ENCODE data around the gene ATP8B1. TPM values are rescaled to one million over a fixed set of nuclear protein-coding genes. Genes with fewer than 3 reads are reported as not detected.

ATP8B1 gene
- total RNA-seq, 8 experiments from 2014 or later, result under 0.01 to 16.7 (median 0.81) TPM

DNA sequence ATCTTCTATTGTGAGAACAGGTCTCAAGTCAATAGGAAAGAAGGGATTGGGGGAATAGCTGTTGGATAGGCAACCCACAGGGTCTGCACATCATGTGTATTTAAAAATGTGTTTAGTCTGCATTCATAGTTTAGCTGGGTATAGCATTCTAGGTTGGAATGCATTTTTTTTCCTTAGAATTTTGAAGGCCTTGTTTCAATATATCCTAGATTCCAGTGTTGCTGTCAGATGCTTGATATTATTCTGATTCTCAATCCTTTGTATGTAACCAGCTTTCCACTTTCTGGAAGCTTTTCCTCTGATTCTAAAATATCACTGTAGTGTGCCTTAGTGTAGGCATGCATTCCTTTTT, 9.0 kb upstream of the ATP8B1 start:
- in situ Hi-C loops (cut with MboI; ENCODE audit: low pct_unique_long_range_greater_than_20kb in 2 of 9, low sequenced_read_pairs in 9 of 9, unreplicated experiment in 9 of 9), result no loop called here
- H3K27ac ChIP-seq, result no peak overlapping the region
- H3K4me1 ChIP-seq (replicated peaks in 1 of 2), result no peaks in the 10 kb centered on the region
- H3K4me3 ChIP-seq, result no peak overlapping the region
- no peak for ATAC-seq (replicated peaks in 6 of 8)

DNA sequence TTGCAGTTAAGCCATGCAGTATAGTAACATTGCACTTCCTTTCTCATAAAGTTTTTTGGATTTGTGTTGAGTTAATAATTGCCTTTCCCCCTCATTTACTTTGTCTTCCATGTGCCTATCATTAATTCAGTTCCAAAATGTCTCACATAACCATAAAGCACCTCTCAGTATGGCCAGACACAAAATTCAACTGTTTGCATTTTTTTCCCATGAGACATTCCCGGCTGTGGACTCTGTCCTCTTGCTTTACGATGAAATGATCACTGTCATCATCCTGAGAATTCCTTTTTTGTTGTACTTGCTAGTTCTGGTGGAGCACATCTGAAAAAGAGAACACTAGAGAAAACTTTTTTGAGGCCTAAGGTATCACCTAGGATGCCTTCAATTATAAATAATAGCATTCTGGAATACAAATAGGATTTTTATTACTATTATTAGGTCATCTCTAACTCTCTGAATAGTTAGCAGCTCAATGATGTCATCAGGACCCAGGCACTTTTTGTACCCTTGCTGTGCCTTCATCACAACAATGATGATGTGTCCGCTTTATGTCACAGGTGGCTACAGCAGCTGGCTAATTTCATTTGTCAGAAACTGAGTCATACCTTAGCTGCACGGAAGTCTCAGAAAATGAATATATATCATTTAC, 8.5 kb upstream of the ATP8B1 start:
- Histone ChIP-seq H3K27ac (no peak overlapping the region), H3K4me1 (replicated peaks in 1 of 2) (no peaks in the 10 kb centered on the region), H3K4me3 (no peak overlapping the region)
- 59 to 100% (median 92%) methylated on average over 1 to 3 of the region's 4 CpGs; no CpG with 5 or more reads in 1 of the 10 experiments for WGBS, 10 experiments
- in situ Hi-C loops (cut with MboI; ENCODE audit: low pct_unique_long_range_greater_than_20kb in 2 of 9, low sequenced_read_pairs in 9 of 9, unreplicated experiment in 9 of 9), result no loop called here
- ATAC-seq (replicated peaks in 6 of 8), result no peak

DNA sequence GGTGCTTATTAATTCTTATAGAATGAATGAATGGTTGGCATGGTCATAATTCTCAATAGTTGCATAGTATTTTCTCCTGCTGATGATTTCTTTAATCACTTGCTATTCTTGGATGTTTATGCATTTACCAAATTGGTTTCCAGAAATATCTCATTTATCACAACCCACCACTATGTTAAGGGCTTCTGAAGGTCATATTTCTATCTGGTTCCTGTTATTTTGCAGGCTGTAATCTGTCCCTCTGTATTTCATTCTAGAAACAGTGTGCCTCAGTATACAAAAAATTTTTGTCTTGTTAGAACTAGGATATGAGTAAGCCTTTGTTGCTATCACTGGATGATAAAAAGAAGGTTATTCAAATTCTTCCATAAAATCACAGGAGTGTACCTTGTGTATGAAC, 6.1 kb upstream of the ATP8B1 start:
- in situ Hi-C loops (cut with MboI; ENCODE audit: low pct_unique_long_range_greater_than_20kb in 2 of 9, low sequenced_read_pairs in 9 of 9, unreplicated experiment in 9 of 9), result no loop called here
- no peak for ATAC-seq (replicated peaks in 6 of 8)
- H3K4me3 ChIP-seq, result no peak overlapping the region
- H3K27ac ChIP-seq, result no peak overlapping the region
- H3K4me1 ChIP-seq (replicated peaks in 1 of 2), result no peaks in the 10 kb centered on the region

DNA sequence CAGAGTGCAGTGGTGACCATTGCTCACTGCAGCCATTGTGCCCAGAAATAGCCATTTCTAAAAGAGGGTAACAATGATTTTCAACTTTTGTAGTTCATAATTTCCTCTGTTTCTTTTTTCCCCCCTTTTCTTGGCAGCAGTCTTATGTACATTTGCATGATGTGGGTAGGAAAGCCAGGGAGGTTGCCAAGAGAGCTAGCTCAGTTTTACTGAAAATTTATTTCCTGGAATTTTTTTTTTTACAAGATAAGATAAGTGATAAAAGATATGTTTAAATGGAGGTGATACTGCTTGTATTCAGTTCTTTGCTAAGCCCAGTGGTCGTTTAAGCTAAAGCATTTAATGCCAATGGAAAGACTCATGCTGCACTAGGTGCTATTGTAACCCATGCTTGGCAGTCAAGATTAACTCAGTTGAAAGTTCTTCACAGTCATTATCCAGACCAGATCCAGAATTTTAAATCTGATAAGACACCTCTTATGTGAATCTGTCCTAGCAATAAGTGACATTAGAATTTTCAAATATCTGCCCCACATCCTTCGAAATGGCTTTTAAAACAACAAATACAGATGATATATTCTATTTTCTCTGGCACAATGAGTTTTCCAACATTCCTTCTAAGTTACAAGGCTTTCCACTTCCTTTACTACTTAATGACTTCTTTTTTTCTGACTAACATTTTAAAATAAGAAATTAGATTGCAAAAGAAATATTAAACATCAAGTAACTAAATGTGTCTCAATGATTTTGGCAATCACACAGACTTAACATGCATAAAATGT, 4.4 kb upstream of the ATP8B1 start:
- 0 to 83% (median 52%) methylated on average over 1 to 2 of the region's 2 CpGs for WGBS, 10 experiments
- no peak overlapping the region for H3K27ac ChIP-seq
- peaks cover 1 to 5% of the 10 kb centered on the region in 2 donors for H3K4me1 ChIP-seq (replicated peaks in 1 of 2)
- in situ Hi-C loops (cut with MboI; ENCODE audit: low pct_unique_long_range_greater_than_20kb in 2 of 9, low sequenced_read_pairs in 9 of 9, unreplicated experiment in 9 of 9), result no loop called here
- ATAC-seq (replicated peaks in 6 of 8), result no peak
- no peak overlapping the region for H3K4me3 ChIP-seq

DNA sequence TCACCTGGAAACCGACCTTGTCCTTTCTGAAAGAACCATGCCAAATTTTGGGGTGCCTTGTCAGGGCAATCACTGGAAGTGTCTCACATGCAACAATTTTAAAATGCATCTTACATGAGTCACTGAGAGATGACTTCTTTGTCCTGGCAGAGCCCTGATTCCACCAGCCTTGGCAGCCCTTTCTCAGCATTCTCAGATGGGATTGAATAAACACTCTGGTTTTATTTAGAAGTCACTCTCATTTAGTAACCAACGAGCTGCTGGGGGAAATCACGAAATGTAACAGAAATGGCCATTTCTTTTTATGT, 3.8 kb upstream of the ATP8B1 start:
- WGBS, 10 experiments, result 6 to 85% (median 59%) methylated on average over 1 to 3 of the region's 3 CpGs; no CpG with 5 or more reads in 1 of the 10 experiments
- Histone ChIP-seq H3K27ac (no peak overlapping the region), H3K4me1 (replicated peaks in 1 of 2) (peaks cover 7% of the 10 kb centered on the region in 2 donors), H3K4me3 (no peak overlapping the region)
- peak in 2 of 8 experiments; percentile 10 to 25 for ATAC-seq (replicated peaks in 6 of 8)
- in situ Hi-C loops (cut with MboI; ENCODE audit: low pct_unique_long_range_greater_than_20kb in 2 of 9, low sequenced_read_pairs in 9 of 9, unreplicated experiment in 9 of 9), result no loop called here

DNA sequence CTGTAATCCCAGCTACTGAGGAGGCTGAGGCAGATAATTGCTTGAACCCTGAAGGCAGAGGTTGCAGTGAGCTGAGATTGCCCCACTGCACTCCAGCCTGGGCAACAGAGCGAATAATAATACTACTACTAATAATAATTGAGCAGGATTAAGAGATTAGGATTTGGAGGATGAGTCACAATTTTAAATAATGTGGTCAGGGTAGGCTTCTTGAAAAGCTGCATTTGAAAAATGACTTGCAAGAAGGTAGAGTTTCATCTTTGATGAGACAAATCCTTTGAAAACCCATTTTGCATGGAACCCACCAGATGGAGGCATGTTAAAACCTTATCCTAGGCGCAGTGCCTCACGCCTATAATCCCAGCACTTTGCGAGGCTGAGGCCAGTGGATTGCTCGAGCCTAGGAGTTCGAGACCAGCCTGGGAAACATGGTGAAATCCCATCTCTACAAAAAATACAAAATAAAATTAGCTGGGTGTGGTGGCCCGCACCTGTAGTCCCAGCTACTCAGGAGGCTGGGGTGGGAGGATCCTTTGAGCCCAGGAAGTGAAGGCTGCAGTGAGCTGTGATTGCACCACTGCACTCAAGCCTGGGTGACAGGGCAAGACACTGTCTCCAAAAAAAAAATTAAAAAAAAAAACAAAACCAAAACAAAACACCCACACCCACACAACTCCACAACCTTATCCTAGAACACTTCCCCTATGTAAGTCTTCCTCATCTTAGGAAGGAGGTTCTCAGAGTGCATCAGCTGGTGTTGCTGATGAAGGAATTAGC, 3.3 kb upstream of the ATP8B1 start:
- in situ Hi-C loops (cut with MboI; ENCODE audit: low pct_unique_long_range_greater_than_20kb in 2 of 9, low sequenced_read_pairs in 9 of 9, unreplicated experiment in 9 of 9), result no loop called here
- Histone ChIP-seq H3K4me1 (replicated peaks in 1 of 2) (peaks cover 12% of the 10 kb centered on the region in 2 donors), H3K27ac (no peak overlapping the region), H3K4me3 (no peak overlapping the region)
- 48 to 98% (median 86%) methylated on average over 2 to 6 of the region's 7 CpGs; no CpG with 5 or more reads in 3 of the 10 experiments for WGBS, 10 experiments
- no peak for ATAC-seq (replicated peaks in 6 of 8)

DNA sequence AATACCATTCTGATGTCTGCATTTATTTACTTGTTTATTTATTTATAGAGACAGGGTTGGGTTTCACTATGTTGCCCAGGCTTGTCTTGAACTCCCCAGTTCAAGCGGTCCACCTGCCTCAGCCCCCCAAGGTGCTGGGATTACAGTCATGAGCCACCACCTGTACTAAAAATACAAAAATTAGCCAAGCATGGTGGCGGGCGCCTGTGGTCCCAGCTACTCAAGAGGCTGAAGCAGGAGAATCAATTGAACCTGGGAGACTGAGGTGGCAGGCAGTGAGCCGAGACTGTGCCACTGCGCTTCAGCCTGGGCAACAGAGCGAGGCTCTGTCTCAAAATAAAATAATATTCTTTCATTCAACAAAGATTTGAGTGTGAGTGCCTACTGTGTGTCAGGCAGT, 2.0 kb upstream of the ATP8B1 start:
- no peak for ATAC-seq (replicated peaks in 6 of 8)
- Histone ChIP-seq H3K27ac (no peak overlapping the region), H3K4me1 (replicated peaks in 1 of 2) (peaks cover 15% of the 10 kb centered on the region in 2 donors), H3K4me3 (no peak overlapping the region)
- 40 to 100% (median 93%) methylated on average over 1 to 6 of the region's 6 CpGs; no CpG with 5 or more reads in 3 of the 10 experiments for WGBS, 10 experiments
- in situ Hi-C loops (cut with MboI; ENCODE audit: low pct_unique_long_range_greater_than_20kb in 2 of 9, low sequenced_read_pairs in 9 of 9, unreplicated experiment in 9 of 9), result no loop called here

DNA sequence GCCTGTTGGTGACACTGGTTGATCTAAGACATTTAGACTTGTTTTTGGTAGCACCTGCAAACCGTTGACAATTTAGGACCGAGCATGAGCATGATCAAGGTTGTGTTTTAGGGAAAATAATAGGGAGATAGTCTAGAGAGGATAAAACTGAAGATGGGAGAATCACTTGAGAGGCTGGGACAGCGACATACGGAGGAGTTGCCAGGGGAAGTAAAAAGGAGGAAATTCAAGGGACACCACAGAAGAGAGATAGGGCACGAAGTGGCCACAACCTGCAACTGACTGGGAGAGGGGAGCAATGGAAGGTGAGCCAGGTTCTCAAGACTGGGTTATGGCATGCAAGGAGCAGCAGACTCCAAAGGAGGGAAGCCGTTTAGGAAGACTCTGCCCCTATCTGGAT, 1.4 kb upstream of the ATP8B1 start:
- WGBS, 10 experiments, result 60 to 100% (median 82%) methylated on average over 1 to 6 of the region's 6 CpGs; no CpG with 5 or more reads in 1 of the 10 experiments
- in situ Hi-C loops (cut with MboI; ENCODE audit: low pct_unique_long_range_greater_than_20kb in 2 of 9, low sequenced_read_pairs in 9 of 9, unreplicated experiment in 9 of 9), result no loop called here
- Histone ChIP-seq H3K27ac (no peak overlapping the region), H3K4me3 (no peak overlapping the region), H3K4me1 (replicated peaks in 1 of 2) (peaks cover 15% of the 10 kb centered on the region in 2 donors)
- ATAC-seq (replicated peaks in 6 of 8), result no peak

DNA sequence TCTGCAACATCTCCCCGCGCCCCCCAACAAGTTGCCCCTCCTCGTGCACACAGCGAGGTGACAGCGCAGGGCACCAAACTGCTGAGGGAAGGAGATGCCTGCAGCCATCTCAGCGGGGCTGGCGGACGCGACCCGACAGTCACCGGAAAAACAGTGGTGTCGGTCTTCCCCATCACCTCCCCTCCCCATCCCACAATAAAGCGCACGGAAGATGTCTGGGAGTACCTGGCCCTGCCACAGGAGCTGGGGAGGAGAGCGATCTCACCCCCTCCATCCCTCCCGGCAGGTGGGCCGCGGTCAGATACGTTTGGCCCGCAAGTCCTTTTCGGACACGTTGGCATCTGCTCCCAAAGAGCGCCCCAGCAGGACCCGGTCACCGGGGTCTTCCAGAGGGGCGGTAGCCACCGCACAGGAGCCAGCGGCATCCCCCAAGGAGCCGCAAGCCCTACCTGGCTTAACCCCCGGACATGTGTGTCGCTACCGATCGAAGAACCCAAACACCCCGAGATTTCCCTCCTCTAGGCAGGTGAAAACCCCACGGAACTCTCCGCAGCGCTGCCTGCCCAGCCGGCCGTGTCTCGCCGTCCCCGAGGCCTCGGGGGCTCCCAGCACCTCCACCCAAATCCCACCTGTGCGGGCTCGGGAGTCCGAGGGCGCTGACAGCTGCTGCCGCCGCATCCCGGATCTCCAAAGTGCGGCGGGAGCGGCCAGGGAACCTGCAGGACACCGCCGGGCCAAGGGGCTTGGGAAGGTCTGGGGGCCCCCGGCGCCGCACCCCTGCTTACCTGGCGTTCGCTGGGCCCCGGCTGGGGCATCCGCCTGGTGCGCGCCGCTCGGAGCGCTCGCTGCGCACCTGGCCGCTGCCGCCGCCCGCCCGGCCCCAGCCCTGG, 657 bp downstream of the ATP8B1 start:
- H3K4me1 ChIP-seq (replicated peaks in 1 of 2), result peaks cover 15 to 19% of the 10 kb centered on the region in 2 donors
- H3K4me3 ChIP-seq, result peak overlapping the region; percentile 33 to 39 (median 37)
- peak in 3 of 8 experiments; percentile 9 to 19 (median 13) for ATAC-seq (replicated peaks in 6 of 8)
- WGBS, 10 experiments, result 0 to 7% (median 0%) methylated on average over 1 to 12 of the region's 74 CpGs; no CpG with 5 or more reads in 7 of the 10 experiments
- in situ Hi-C loops (cut with MboI; ENCODE audit: low pct_unique_long_range_greater_than_20kb in 2 of 9, low sequenced_read_pairs in 9 of 9, unreplicated experiment in 9 of 9), result no loop called here
- H3K27ac ChIP-seq, result no peak overlapping the region

DNA sequence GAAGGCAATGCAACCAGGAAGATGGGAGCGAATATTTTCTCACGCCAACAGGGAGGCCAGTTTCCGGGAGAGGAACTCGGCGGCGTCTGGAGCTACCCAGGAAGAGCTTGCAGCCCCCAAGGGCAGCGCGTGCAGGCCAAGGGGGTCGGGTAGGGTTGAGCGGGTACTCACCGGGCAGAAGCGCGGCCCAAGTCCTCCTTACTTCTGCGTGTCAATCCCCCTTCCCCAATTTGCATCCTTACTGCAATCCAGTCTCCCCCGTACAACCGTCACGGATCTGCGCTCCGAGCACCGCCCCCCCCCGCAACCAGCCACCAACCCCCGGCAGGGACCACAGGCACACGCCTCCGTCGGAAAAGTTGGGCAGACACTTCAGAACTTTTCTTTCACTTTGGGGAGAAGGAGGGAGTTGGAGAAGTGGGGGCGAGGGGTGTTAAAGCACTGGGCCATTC, 1.3 kb downstream of the ATP8B1 start:
- Histone ChIP-seq H3K27ac (no peak overlapping the region), H3K4me3 (peak overlapping the region in 1 of 5 donors; percentile 37), H3K4me1 (replicated peaks in 1 of 2) (peaks cover 19 to 26% of the 10 kb centered on the region in 2 donors)
- ATAC-seq (replicated peaks in 6 of 8), result no peak
- 0 to 48% (median 3%) methylated on average over 2 to 15 of the region's 26 CpGs; no CpG with 5 or more reads in 3 of the 10 experiments for WGBS, 10 experiments
- in situ Hi-C loops (cut with MboI; ENCODE audit: low pct_unique_long_range_greater_than_20kb in 2 of 9, low sequenced_read_pairs in 9 of 9, unreplicated experiment in 9 of 9), result no loop called here

DNA sequence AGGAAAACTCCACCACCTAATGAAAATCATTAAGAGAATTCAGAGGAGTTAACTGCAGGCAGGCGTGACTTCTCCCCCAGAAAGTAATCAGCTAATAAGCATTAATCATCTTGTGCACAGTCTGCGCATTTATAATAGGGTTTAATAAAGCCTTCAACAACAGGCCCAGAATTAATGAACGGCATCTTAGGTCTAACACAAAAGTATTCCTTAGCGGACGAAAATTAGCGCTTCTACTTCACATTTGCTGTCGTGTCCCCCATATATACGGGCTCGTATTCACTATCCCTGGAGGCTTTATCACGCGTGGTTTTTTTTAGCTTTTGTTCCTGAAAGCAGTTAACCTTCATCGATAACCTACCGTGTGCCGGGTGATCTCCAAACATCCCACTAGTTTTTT, 1.8 kb downstream of the ATP8B1 start:
- Histone ChIP-seq H3K27ac (no peak overlapping the region), H3K4me1 (replicated peaks in 1 of 2) (peaks cover 19 to 29% of the 10 kb centered on the region in 2 donors), H3K4me3 (no peak overlapping the region)
- 11 to 83% (median 38%) methylated on average over 3 to 14 of the region's 14 CpGs; no CpG with 5 or more reads in 1 of the 10 experiments for whole genome bisulfite sequencing, 10 experiments
- no peak for ATAC-seq (replicated peaks in 6 of 8)
- in situ Hi-C loops (cut with MboI; ENCODE audit: low pct_unique_long_range_greater_than_20kb in 2 of 9, low sequenced_read_pairs in 9 of 9, unreplicated experiment in 9 of 9), result no loop called here

DNA sequence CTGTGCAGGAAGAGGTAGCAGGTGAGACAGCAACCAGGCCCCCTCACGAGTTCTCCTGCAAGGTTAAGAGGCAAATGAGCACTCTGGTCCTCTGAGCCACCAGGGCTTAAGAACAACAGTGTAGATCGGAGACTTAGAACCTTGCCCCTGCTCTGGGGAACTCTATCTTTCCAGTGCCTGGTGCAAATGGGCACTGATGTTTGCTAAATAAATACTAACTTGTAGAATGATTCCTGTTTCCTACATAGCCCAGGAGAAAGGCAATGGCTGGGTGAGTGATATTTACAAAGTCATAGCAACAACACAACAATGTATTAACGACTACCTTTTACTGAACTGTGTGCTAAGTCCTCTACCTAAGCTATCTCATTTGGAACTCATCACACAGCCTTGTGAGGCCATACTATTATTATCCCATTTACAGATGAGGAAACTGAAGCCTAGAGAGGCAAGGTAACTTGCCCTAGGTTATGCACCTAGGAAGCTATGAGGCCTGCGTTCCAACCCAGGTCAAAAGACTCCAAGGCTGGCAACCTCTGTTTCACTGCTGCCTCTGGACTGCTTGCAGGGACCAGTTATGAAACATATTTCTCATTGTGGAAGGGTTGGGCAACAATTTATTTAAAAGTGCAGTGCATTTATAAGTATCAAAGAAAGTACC, 4.3 kb downstream of the ATP8B1 start:
- H3K4me3 ChIP-seq, result no peak overlapping the region
- WGBS, 10 experiments, result 89 to 100% (median 100%) methylated on average over 1 to 3 of the region's 4 CpGs; no CpG with 5 or more reads in 2 of the 10 experiments
- peaks cover 19 to 29% of the 10 kb centered on the region in 2 donors for H3K4me1 ChIP-seq (replicated peaks in 1 of 2)
- in situ Hi-C loops (cut with MboI; ENCODE audit: low pct_unique_long_range_greater_than_20kb in 2 of 9, low sequenced_read_pairs in 9 of 9, unreplicated experiment in 9 of 9), result no loop called here
- H3K27ac ChIP-seq, result no peak overlapping the region
- no peak for ATAC-seq (replicated peaks in 6 of 8)

Data from motor neuron (in vitro differentiated cells).